Activated B cell treated with CpG ODN at 0.5 μM for 24 hours (primary cell): Measurements from ENCODE around the gene GABPA. TPM values are rescaled to one million over a fixed set of nuclear protein-coding genes. Genes with fewer than 3 reads are reported as not detected.
A peak's percentile ranks its signal among the peaks of the same experiment; 100 is the strongest.

Experiments used
- ATAC-seq: fragments of 200-7000 bp; cut with Tn5 transposase; one replicate; pipeline ENCODE4 v1.10.0; 2021; ENCODE audit warnings: low read depth, mild to moderate bottlenecking, moderate library complexity
- CTCF ChIA-PET: fragments of 350-600 bp; sonication (Branson Sonifier 250); formaldehyde crosslinking; loops from one replicate; lab custom pipeline; 2021; ENCODE audit warnings: antibody characterized with exemption; lab: Charles Lee
- POLR2A ChIA-PET: fragments of 350-600 bp; sonication (Branson Sonifier 250); formaldehyde crosslinking; loops from one replicate; lab custom pipeline; 2021; ENCODE audit warnings: antibody characterized with exemption; lab: Charles Lee
- DNase-seq: peaks from one replicate; pipeline ENCODE4 v3.0.0; 2022
- H3K27ac Mint-ChIP-seq: one replicate; pipeline ENCODE4 v1.8.0; 2020; ENCODE audit warnings: mixed read lengths
- H3K27me3 Mint-ChIP-seq: one replicate; pipeline ENCODE4 v1.8.0; 2021; ENCODE audit warnings: mixed read lengths
- H3K36me3 Mint-ChIP-seq: one replicate; pipeline ENCODE4 v1.8.0; 2021; ENCODE audit warnings: low read depth, mixed read lengths
- H3K4me1 Mint-ChIP-seq: one replicate; pipeline ENCODE4 v1.8.0; 2021; ENCODE audit warnings: mixed read lengths
- H3K4me3 Mint-ChIP-seq: one replicate; pipeline ENCODE4 v1.8.0; 2020; ENCODE audit warnings: mild to moderate bottlenecking, mixed read lengths
- H3K9me3 Mint-ChIP-seq: one replicate; pipeline ENCODE4 v1.8.0; 2020; ENCODE audit warnings: mixed read lengths
- intact Hi-C: fragments of 100-400 bp; cut with micrococcal nuclease; formaldehyde crosslinking; loops from one replicate; pipeline ENCODE4 v1.15.1; 2024
- total RNA-seq: library from RNA; stranded (reverse); gene quantifications from 2 replicates; pipeline ENCODE4 v1.2.3, GENCODE V29; 2022
- TF ChIP-seq, protein P1 (sequence below): fragments of 200-600 bp; IDR thresholded peaks from one replicate; pipeline ENCODE4 v1.8.0; 2022; ENCODE audit warnings: antibody characterized with exemption, mild to moderate bottlenecking

GABPA gene
- total RNA-seq, 1 donor from 2014 or later: 34.6 TPM

DNA sequence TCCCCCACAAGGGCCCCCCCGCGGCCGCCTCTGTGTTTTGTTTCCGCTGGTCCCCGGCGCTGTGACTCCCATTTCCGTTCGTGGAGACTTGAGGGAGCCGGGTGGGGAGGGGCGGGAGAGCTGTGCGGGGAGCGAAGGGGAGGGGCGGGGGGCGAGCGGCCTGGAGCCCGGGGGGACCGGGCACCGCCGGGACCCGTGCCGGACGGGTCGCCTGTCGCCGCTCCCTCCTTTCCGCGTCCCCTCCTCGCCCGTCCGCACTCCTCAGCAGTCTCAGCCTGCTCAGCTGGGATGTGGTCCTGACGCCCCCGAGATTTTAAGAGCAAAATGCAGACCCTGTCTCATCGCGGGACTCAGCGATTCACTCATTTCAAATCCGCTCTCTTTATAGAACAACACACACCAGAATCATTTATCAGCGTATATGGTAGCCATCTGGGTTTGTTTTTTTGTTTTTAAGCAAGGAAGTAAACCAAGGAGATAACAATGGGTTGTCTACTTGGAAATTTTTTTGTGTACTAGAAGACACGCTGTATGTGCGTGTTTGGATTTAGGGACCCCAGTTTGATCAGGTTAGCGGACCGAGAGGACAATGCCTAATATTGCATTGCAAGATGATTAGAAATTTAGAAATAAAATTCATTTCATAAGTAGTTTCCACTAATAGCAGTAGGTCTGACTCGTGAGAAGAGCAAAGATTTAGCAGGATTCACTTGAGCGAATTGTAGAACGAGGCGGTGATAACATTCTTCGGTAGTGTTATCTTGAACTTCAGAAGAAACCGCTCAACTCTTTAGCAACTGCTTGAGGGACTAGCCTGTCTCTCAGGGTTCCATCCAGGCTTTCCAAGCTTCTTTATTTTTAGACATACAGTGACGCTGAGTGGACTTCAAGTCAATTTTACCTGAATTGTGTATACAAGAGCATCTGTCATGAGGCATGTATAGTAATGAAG lies 1.1 kb downstream of the GABPA start:
- TF ChIP-seq, protein P1, sequence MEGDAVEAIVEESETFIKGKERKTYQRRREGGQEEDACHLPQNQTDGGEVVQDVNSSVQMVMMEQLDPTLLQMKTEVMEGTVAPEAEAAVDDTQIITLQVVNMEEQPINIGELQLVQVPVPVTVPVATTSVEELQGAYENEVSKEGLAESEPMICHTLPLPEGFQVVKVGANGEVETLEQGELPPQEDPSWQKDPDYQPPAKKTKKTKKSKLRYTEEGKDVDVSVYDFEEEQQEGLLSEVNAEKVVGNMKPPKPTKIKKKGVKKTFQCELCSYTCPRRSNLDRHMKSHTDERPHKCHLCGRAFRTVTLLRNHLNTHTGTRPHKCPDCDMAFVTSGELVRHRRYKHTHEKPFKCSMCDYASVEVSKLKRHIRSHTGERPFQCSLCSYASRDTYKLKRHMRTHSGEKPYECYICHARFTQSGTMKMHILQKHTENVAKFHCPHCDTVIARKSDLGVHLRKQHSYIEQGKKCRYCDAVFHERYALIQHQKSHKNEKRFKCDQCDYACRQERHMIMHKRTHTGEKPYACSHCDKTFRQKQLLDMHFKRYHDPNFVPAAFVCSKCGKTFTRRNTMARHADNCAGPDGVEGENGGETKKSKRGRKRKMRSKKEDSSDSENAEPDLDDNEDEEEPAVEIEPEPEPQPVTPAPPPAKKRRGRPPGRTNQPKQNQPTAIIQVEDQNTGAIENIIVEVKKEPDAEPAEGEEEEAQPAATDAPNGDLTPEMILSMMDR: no peak
- peaks cover 62% of the 10 kb centered on the region for H3K4me1 Mint-ChIP-seq
- intact Hi-C loops: loop anchor here (1.0 kb wide), 5 partner anchors 231 to 560 kb away; no protein-coding TSS in a partner anchor

DNA sequence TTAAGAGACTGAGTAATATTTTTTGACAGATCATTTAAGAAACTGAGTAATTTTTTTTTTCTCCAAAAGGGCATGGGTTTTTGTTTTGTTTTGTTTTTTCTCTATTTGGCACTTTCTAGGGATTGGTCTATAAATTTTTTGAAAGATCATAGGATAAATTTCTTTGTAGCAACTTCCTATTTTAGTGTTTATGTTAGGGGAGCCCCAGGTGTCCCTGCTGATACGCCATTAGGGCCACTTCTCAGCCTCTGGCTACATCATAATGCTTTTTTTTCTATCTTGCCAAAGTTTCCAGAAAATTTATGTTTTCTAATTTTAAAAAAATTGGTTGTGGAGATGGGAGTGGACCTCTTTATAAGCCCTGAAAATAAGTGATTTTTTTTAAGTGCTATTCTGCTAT lies 2.6 kb downstream of the GABPA start:
- Mint-ChIP-seq H3K4me3 (no peak overlapping the region), H3K4me1 (peaks cover 66% of the 10 kb centered on the region)
- CTCF ChIA-PET: no interaction called here

More for the DNA sequence above, 1.1 kb downstream of the GABPA start:
- no peak for DNase-seq
- Mint-ChIP-seq H3K4me3 (peak overlapping the region; percentile 100), H3K27ac (peak overlapping the region; percentile 100), H3K9me3 (no peaks in the 10 kb centered on the region), H3K36me3 (peaks cover 28% of the 10 kb centered on the region), H3K27me3 (no peaks in the 10 kb centered on the region)
- ChIA-PET CTCF (interaction anchor here (1.2 to 1.3 kb wide), 3 partner anchors 128 to 434 kb away, joined by 3 to 5 read pairs (median 3); partner anchors contain the start of gene APP), POLR2A (interaction anchor here (1.4 to 2.2 kb wide), 2 partner anchors 128 to 131 kb away, joined by 7 to 25 read pairs; partner anchors contain the start of gene MRPL39)
- no peak for ATAC-seq

DNA sequence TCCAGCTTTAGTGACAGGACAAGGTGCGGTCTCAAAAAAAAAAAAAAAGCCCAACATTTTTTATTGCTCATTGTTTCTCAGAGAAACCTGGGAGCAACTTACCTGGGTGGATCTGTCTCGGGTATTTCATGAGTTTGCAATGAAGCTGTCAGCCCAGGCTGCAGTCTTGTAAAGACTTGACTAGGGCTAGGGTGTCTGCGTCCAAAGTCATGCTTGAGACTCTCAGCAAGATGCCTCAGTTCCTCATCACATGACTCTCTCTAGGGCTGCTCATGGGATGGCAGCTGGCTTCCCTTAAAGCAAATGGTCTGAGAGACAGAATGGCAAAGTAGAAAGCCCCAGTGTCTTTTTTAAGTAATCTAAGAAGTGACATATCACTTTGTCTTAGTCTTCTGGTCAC lies 8.1 kb downstream of the GABPA start:
- ATAC-seq (no peak), DNase-seq (no peak)
- intact Hi-C loops: no loop called here
- Mint-ChIP-seq H3K27me3 (no peaks in the 10 kb centered on the region), H3K9me3 (no peaks in the 10 kb centered on the region), H3K4me3 (no peak overlapping the region), H3K27ac (no peak overlapping the region), H3K36me3 (peaks cover 50% of the 10 kb centered on the region), H3K4me1 (peaks cover 31% of the 10 kb centered on the region)
- CTCF ChIA-PET: no interaction called here
- TF ChIP-seq, protein P1: no peak
- POLR2A ChIA-PET: interaction anchor here (1.0 kb wide), 1 partner anchor 251 kb away, joined by 3 read pairs; no protein-coding TSS in a partner anchor

More for the DNA sequence above, 2.6 kb downstream of the GABPA start:
- Mint-ChIP-seq H3K9me3 (no peaks in the 10 kb centered on the region), H3K27ac (no peak overlapping the region), H3K27me3 (no peaks in the 10 kb centered on the region), H3K36me3 (peaks cover 31% of the 10 kb centered on the region)
- TF ChIP-seq, protein P1: no peak
- no peak for DNase-seq
- intact Hi-C loops: no loop called here
- POLR2A ChIA-PET: no interaction called here
- ATAC-seq: no peak

DNA sequence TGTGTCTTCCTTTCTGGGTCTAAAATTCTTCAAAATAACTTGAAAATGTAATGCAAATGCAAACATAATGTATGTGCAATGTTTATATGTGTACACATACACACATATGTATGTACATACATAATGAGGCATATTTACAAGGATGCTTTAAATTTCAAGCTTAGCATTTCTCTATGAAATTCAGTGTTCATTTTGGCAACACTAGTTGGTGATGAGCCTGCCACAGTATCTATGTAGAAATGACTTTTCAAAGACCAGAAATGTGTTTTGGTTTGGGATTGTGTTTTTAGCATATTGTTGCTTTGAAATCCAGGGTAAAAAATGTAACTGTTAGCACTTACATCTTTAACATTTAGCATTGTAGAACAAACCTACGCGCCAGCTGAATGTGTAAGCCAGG lies 10.1 kb downstream of the GABPA start:
- no peak overlapping the region for H3K4me3 Mint-ChIP-seq
- H3K27ac Mint-ChIP-seq: no peak overlapping the region
- H3K36me3 Mint-ChIP-seq: peaks cover 59% of the 10 kb centered on the region
- no peaks in the 10 kb centered on the region for H3K9me3 Mint-ChIP-seq
- no peak for DNase-seq
- TF ChIP-seq, protein P1: no peak
- H3K4me1 Mint-ChIP-seq: peaks cover 12% of the 10 kb centered on the region
- intact Hi-C loops: no loop called here
- CTCF ChIA-PET: no interaction called here
- ATAC-seq: no peak
- POLR2A ChIA-PET: no interaction called here
- H3K27me3 Mint-ChIP-seq: no peaks in the 10 kb centered on the region

DNA sequence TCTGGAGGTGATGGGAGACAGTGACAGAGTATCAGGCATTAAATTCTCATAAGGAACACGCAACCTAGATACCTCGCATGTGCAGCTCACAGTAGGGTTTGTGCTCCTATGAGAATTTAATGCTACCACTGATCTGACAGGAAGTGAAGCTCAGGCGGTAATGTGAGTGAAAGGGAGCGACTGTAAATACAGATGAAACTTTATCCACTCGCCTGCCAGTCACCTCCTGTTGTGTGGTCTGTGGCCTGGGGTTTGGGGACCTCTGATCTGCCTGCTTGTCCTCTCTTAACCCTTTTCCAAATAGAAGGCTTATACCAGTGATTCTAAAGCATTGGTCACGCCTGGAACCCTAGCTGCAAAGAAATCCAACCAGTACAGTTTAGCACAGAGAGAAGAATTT lies 15.3 kb downstream of the GABPA start:
- TF ChIP-seq, protein P1: no peak
- DNase-seq: no peak
- Mint-ChIP-seq H3K27ac (no peak overlapping the region), H3K36me3 (peaks cover 72% of the 10 kb centered on the region), H3K4me3 (no peak overlapping the region), H3K4me1 (no peaks in the 10 kb centered on the region), H3K9me3 (no peaks in the 10 kb centered on the region), H3K27me3 (no peaks in the 10 kb centered on the region)
- intact Hi-C loops: loop anchor here (2.0 kb wide), 1 partner anchor 15 kb away; no protein-coding TSS in a partner anchor
- no peak for ATAC-seq
- CTCF ChIA-PET: no interaction called here
- POLR2A ChIA-PET: no interaction called here
